HG02884 (cell line): ENCODE measurements around the gene PFKP.
"Not testable (repeated sequence)": the region's sequence is repeated elsewhere in the genome, so short reads cannot be mapped to it uniquely, and the experiment has no call there.

Experiments
- ATAC-seq: cut with Tn5 transposase; IDR thresholded peaks from one replicate; pipeline ENCODE4 v1.9.1; 2021; ENCODE audit warnings: mild to moderate bottlenecking, moderate library complexity; ENCODE audit not compliant: unreplicated experiment

The PFKP gene

GRCh38 chr10:3095373-3096139 lies 28.2 kb downstream of the PFKP start:
- ATAC-seq, result peak; percentile 78

GRCh38 chr10:3096149-3096548 lies 28.8 kb downstream of the PFKP start:
- ATAC-seq, result no peak

DNA sequence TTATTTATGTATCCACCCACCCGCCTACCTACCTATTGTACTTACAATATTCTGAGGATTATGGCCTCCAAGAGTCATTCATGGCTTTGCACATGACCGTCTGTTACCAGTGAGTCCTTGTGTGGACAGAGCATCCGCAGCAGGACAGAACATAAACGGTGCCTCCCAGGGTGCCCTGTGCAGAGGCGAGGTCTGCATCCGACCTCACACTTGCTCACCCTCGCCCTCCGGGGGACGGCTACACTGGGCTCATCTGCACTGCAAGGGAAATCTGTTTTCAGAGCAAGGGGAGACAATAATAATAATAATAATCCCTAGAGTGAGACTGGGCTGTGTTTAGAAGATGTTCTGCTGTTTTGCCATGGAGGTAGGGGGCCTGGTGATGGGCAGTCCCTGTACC lies 29.8 kb downstream of the PFKP start:
- ATAC-seq, result no peak

DNA sequence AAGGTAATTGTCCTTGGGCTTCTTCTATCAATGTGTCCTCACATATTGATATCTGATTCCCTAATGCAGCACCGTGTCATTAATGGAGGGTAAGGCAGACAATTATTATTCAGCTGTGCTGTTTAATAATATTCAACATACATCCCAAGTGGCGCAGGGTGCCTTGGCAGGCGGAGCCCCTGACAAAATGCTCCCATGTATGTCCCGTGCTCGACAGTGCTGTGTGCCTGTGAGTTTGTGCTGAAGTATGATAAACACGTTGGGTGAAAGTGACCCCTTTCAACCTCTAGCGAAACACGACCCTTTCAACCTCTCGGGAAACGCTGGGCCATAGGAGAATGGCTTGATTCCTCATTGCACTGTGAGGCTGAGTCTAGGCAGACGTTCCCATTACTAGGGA lies 31.3 kb downstream of the PFKP start:
- no peak for ATAC-seq

- no peak for ATAC-seq
Observed at GRCh38 chr10:3099291-3100092, 32.1 kb downstream of the PFKP start.

DNA sequence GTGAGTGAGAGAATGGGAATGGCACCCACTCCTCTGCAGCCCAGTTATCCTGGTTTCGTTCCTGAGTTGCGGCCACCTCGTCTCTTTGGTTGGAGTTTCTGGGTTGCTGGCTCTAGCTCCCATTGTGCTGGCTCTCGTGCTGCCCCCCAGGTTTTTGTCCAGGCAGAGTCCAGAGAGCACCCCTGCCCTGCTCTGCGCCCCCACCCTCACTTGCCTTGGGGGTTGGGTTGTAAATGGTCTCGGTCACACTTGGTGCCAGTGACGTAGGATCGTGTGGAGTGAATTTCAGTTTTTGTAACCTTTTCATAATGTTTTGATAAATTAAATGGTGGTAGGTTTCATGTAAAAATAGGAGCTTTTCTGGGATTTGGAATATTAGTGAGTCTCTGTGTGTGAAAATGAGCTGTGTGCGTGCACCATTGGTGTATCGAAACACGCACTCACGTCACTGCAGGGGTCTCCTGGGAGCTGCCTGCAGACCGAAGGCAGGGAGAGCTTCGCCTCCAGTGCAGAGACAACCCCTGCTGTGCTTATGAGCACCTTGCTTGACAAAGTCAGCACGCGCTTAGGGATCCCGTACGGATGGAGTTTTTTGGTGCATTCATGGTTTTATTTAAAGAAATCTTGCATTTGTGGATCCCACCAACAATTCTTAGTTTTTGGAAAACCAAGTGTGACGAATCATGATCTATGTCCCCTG lies 32.9 kb downstream of the PFKP start:
- ATAC-seq, result no peak

- no peak for ATAC-seq
Observed at GRCh38 chr10:3100856-3101640, 33.7 kb downstream of the PFKP start.

DNA sequence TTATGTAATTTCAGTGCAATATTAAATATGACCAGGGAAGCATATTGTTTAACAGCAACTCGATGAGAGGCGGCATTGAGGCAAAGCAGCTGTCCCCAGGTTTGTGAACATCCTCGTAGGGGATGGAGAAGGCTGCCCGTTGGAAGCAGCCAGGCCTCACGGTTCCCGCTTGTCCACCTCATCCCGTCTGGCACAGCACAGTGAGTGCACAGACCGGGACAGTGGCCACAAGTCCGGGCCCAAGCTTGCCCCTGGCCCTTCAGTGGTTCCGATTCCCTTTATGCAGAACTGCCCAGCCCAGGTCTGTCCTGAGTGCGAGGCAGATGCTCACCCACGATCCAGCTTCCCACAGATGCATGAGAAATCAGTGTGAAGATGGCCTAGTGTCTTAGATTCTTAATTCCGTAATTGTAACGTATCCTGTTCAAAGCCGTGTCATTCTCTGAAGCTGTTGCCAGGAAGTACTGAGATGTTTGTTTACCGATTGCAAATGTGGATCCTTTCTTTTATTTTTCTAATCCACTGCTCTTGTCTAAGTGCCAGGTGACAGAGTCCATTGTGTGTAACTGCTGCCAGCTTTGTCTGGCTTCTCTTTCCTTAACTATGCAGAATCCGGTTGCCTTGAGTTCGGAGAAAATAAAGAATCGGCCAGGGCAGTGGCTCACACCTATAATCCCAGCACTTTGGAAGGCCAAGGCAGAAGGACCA lies 35.5 kb downstream of the PFKP start:
- ATAC-seq, result no peak

- no peak for ATAC-seq
Observed at GRCh38 chr10:3103646-3104045, 36.3 kb downstream of the PFKP start.

GRCh38 chr10:3104251-3104918 lies 37.0 kb downstream of the PFKP start:
- ATAC-seq, result no peak

GRCh38 chr10:3105166-3105565 lies 37.8 kb downstream of the PFKP start:
- ATAC-seq, result no peak

- no peak for ATAC-seq
Observed at GRCh38 chr10:3105905-3106304, 38.6 kb downstream of the PFKP start.

- ATAC-seq, result not testable (repeated sequence)
Observed at GRCh38 chr10:3106328-3106727, 39.0 kb downstream of the PFKP start.

GRCh38 chr10:3106928-3107425 lies 39.6 kb downstream of the PFKP start:
- no peak for ATAC-seq

DNA sequence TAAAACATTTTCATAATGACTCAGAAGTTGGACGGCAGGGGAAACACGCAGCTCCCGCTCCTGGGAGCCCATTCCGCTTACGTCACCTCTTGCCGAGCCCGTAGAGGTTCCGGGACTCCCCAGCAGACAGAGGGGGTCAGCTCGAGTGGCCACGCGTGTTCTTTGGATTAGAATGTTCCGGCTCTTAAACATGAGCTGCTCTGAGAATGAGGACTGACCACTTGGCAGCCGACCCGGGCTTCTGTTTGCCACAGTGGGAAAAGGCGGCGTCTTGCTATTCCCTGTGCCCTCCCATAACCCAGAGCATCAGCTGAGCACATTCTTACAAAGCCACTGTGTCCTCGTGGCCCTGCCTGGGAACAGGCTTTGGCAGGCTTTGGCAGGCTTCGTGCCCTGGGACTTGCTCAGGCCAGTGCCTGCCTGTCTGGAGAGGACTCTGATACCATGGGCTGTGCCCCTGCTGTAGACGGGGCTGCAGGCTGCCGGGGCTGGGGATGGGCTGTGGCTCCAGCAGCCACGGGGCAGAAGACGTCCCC lies 40.1 kb downstream of the PFKP start:
- no peak for ATAC-seq

- no peak for ATAC-seq
Observed at GRCh38 chr10:3108033-3108432, 40.7 kb downstream of the PFKP start.

DNA sequence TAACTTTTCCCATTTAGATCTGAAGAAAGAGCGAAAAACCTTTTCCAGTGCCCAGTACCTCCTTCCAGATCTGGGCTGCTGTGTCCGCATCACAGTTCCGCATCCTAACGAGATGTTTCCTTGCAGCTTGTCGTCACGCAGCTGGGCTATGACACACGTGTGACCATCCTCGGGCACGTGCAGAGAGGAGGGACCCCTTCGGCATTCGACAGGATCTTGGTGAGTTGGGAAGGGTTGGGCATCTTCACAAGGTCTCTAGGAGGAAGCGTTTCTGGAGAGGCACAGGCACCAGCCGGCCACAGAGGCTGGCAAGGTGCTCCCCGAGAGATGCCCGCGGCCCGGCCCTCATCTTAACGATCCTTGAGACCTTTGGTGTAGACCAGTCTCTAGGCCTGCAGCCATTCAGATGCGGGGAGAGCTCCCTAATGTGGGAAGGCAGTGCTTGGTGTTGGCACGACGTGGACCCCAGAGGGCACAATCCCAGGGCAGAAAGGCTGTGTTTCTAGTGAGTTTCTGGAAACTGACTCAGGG lies 41.3 kb downstream of the PFKP start:
- no peak for ATAC-seq

- no peak for ATAC-seq
Observed at GRCh38 chr10:3109196-3109595, 41.8 kb downstream of the PFKP start.

DNA sequence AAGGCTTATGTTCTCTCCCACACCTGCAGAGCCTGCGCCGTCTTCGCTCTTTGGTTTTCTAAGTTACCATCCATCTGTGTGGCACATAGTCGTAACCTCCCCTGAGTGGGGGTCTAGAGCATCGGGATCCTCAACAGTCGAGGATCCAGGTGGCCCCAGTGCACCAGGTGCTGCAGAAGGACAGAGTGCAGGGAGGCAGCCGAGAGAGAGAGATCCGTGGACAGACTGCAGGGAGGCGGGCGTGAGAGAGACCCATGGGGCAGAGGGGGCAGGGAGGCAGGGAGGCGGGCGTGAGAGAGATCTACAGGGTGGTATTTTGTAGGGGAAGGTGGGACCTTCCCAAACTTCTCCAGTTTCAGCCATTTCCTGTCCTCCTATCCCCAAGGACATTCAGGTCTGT lies 42.3 kb downstream of the PFKP start:
- no peak for ATAC-seq
